Renal cortical epithelial cell (primary cell): Measurements from ENCODE around the gene TMA7. TPM values are rescaled to one million over a fixed set of nuclear protein-coding genes. Genes with fewer than 3 reads are reported as not detected.
A peak's percentile ranks its signal among the peaks of the same experiment; 100 is the strongest.

Source experiments
- DNase-seq: peaks from one replicate; pipeline ENCODE4 v3.0.0-alpha.2; 2011; ENCODE audit warnings: low read depth
- total RNA-seq: library from RNA; depleted of rRNA; stranded (reverse); fragments of >200 nt; gene quantifications from 2 replicates; pipeline ENCODE4 v1.2.3, GENCODE V29; 2014

Gene TMA7
- total RNA-seq, 1 donor from 2014 or later: 201 TPM

DNA sequence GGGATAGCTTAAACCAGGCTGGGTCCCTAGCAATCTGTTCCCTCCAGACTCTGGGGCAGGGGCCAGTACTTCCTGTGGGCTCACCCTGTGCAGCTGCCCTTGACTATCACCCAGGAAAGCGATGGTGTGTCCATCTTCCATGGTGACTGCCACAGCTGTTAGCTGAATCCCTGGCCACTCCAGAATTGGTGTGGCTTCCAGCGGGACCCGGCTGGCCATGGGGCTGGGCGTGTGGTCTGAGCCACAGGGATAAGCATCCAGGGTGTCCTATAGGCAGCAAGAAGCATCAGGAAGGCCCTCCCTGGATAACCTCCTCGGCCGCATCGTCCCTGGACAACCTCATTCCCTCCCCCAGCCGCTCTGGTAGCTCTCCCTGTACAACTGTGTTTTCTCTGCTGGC is 17.4 kb upstream of the TMA7 start:
- no peak for DNase-seq

GRCh38 chr3:48423241-48423882 is 16.7 kb upstream of the TMA7 start:
- DNase-seq: no peak

- no peak for DNase-seq
These were observed 16.0 kb upstream of the TMA7 start for GRCh38 chr3:48423883-48424695.

- DNase-seq: no peak
These were observed 14.7 kb upstream of the TMA7 start for GRCh38 chr3:48425281-48425812.

DNA sequence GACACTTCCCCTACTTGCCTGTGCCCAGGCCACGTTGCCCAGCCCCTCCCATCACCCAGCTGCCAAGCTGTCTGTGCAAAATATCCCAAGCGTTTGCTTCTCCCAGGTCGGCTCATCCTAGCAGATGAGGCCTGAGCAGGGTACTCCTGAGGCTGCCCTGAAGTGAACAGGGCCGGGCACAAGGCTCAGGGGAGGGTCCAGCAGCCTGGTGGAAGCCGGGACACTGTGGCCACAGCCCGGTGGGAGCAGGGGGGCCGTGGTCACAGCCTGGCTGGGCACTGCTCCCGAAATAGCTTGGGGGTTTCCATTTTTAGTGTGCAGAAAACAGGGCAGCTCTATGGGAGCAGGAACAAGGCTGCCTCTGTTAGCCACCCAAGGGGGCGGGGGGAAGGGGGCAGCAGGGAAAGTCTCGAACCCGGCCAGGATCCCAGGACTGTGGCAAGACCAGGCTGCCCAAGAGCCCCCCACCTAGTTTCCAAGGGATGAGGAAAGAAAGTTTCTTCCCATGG is 13.6 kb upstream of the TMA7 start:
- no peak for DNase-seq

DNA sequence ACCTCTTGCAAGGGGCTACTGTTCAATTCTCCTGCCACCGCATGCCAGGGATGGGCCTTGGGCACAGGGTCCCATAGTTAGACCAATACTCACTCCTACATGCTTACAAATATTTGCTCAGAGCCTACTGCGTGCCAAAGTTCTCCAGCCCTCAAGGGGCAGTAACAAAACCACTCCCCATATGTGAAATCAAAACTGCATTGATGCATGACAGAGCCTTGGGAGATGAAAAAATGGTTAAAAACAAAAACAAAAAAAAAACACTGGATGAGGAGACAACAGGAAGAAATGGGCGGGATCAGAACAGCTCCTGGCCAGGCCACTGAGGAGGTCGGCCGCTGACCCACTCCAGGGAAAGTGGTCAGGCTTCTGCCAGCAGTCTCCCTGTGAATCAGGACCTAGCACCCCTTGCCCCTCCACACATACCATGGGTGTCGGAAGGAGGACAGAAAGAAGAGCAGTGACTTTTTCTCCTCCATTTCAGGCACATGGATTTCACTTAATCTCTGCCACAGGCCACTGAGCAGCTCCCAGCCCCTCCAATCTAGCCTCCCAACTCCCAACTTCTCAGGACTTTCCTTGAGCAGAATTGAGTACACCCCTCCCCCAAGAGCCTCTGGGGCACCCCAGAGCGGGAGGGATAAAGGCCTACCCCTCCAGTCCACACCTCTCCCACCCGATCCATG is 13.0 kb upstream of the TMA7 start:
- peak; percentile 76 for DNase-seq

- DNase-seq: no peak
These were observed 12.5 kb upstream of the TMA7 start for GRCh38 chr3:48427630-48427962.

DNA sequence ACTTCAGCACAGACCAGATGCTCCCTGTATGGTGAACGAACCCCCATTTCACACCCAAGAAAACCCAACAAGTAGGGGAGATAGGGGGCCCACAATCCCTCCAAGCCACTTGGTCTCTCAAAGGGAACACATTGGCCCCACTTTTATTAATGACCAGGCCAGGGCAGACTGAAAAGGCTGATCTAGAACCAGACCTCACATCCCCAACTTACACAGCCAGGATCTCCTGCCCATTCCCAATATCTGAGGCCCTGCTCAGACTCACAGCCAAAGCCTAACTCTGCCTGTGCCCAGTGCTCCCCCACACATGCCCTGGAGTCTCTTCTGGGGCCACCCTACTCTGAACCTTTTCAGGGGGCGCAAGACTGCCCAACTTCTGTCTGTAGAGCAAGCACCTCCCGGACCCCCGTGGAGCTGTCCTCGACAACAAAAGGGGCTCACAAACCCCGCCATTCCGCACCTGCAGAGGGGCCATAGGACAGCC is 11.9 kb upstream of the TMA7 start:
- DNase-seq: no peak

DNA sequence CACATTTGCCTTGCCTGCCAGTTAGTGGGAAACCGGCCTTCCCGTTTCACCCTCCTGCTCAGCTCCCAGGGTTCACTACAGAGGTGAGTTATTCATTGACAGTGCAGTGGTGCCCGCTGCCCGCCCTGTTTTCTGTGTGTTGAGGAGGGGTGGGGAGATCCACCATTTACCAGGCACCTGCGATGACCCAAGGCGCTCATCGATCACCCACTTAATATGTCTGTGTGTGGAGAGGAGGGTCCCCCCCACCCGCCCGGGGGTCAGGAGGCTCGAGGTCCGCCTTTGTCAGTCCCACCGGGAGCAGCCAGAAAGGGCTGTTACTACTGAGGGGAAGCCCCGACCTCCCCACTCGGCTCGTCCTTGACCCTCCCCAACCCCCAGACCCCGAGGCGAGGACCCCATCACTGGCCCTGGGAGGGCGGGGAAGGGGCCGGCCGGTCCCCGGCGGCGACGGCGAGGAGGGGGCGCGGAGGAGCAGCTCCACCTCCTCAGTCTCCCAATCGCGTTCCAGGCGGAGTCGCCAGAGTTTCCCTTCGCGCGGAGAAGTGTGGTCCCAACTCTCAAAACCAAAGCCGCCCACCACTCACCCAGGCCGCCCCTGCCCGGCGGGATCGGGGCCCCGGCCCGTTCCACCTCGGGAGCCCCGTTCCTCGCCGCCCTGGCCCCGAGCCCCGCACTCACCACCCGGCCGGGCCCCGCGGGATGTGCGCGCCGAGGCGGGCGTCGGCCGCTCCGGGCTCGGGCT is 11.3 kb upstream of the TMA7 start:
- peak; percentile 71 for DNase-seq

GRCh38 chr3:48429317-48429959 is 10.6 kb upstream of the TMA7 start:
- no peak for DNase-seq

DNA sequence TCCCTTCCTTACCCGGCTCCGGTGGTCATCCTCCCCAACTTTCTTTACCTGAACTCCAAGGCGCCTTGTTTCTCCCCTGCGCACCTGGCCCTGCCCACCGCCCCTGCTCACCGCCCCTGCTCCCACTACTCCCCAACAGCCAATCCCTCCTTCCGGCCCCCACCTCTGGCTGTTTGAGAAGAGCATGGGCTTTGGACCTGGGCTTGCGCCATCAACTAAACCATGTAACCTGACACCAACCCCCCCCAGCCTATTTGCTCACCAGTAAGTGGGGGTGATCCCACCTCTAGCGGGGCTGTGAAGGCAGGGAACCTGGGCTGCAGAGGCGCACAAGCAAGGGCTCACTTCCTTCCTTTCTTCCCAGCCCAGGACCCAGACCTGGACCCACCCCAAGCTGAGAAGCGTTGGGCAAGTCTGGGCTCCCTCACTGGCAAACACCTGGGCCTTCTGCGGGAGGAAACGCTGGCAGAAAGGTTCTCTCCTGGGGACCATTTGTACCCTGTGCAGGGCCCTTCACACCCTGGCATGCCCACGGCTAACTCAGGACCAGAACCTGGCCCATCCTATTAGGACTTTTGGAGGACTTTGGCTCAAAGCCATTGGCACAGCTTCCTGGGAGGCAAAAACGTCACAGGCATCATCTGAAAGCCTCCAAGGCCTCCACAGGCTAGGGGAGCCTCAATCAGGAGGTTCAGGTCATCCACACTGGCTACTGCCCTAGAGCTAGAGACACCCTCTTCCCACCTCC is 9.9 kb upstream of the TMA7 start, which contains the start of gene PLXNB1:
TSS of gene PLXNB1 (minus strand) at position 127 of the 748 bp plus-strand sequence. CDS start 5,475 bp downstream, outside the sequence.
- peak; percentile 87 for DNase-seq

DNA sequence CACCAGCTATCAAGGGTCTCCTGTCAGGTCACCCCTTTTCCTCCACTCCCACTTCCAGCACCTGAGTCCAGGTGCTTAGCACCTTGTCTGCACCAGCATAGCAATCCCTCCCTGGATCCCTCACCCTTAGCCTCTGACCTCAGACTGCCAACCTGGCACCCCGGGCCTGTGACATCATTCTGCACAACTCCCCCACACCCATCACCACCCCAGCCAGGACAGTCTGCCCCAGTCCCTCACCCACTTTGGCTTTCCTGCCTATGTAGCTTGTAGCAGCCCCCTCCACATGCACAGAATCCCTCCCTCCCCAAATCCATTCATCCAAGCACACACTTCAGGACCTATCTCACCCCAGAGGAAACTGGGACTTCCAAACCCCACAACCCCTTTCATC is 9.4 kb upstream of the TMA7 start:
- no peak for DNase-seq

GRCh38 chr3:48431224-48432029 is 8.6 kb upstream of the TMA7 start:
- DNase-seq: no peak

GRCh38 chr3:48432411-48433371 is 7.4 kb upstream of the TMA7 start:
- no peak for DNase-seq

DNA sequence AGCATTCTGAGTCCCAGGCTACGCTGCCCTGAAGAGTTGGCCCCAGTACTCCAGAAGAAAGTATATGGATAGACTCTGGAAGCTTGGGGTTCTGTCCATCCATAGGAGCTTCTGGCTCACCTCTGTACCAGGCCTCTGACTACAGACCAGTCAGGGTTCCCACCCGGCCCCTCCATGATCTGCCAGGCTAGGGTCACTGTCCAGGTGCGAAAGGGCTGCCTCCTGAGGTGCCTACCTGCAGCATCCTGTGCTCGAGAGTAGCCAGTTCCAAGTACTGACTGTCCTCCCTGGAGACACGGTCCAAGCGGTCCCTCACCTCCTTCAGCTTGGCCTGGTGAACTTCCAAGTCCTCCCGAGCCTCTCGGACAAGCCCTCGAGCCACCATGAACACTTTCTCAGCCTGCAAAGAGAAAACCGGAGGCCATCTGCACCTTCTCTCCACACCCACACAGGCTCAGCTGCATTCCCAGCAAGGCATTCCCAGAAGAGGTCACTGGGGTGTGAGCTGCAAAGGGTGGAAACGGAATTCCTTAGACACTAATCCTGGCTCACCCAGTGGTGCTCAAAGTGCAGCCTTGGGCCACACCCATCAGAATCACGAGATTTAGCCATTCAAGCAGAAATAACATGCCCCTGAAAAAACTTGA is 6.5 kb upstream of the TMA7 start:
- peak; percentile 93 for DNase-seq

DNA sequence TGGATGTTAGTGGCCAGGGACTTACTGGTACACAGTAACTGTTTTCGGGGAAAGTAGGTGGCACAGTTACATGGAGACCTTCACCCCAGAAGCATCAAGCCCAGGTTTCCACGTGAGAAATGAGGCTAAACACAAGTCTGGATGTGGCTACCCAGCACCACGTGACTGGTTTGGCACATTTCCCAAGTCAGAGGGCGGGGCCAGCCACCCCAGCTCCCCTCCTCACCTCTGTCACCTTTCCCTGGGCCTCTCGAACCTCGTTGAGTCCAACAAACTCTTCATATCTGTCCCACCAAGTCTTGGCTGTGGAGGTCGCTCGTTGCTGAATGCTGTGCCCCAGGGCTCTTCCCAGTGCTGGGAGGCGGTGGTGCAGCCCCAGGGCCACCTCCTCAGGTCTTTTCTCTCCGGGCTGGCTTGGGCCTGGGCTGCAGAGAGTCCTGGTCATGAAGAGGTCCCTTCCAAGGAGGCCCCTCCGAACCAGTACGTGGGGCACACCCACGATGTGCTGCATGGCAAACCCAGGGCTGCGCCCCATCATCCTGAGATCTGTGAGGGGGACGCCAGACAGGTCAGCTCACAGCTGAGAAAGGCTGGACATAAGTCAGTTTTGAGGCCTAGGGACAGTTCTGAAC is 5.3 kb upstream of the TMA7 start:
- DNase-seq: no peak

DNA sequence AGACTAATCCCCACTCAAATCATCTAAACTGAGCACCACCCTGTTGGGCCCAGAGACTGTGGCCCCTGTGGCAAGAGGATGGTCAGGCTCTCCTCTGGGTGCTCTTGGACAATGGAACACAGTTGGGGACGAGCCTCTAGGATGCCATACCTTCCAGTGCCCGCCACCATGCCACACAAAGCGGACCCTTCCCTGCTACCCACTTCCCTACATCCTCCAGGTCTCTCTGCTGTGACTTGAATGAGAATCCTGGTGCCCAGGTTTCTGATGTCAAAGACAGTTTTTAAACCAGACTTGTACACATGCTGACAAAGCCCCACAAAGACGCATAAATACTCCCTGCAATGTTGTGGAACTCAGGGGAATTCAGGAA is 4.8 kb upstream of the TMA7 start:
- DNase-seq: no peak
